ENCODE measurements around the gene UNC80. TPM values are rescaled to one million over a fixed set of nuclear protein-coding genes. Genes with fewer than 3 reads are reported as not detected.

Gene UNC80
- total RNA-seq, 1 experiment from 2014 or later = 0.48 TPM

DNA sequence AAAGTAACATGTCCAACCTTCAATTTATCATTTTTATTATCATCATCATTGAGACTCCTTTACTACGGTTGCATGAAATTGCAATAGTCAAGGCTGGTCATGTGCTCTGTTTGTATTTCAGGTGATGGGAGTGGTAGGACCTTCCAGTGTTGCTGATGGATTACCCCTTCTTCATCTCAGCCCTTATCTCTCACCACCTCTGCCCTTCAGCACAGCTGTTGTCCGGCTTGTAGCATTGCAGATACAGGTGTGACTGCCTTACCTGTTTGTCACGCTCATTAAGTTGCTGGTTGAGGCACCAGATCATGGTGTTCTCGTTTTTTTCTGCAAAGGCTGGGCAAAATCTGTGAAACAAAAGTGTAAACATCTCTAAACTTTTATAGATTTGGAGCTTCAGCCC, 199.1 kb downstream of the UNC80 start (continued):
- TF ChIP-seq, protein P1, sequence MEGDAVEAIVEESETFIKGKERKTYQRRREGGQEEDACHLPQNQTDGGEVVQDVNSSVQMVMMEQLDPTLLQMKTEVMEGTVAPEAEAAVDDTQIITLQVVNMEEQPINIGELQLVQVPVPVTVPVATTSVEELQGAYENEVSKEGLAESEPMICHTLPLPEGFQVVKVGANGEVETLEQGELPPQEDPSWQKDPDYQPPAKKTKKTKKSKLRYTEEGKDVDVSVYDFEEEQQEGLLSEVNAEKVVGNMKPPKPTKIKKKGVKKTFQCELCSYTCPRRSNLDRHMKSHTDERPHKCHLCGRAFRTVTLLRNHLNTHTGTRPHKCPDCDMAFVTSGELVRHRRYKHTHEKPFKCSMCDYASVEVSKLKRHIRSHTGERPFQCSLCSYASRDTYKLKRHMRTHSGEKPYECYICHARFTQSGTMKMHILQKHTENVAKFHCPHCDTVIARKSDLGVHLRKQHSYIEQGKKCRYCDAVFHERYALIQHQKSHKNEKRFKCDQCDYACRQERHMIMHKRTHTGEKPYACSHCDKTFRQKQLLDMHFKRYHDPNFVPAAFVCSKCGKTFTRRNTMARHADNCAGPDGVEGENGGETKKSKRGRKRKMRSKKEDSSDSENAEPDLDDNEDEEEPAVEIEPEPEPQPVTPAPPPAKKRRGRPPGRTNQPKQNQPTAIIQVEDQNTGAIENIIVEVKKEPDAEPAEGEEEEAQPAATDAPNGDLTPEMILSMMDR (IDR thresholded peaks at IDR 0.05) = no peak
- TF ChIP-seq ZNF671 (CRISPR knock-in tag; IDR thresholded peaks at IDR 0.05) = no peak

DNA sequence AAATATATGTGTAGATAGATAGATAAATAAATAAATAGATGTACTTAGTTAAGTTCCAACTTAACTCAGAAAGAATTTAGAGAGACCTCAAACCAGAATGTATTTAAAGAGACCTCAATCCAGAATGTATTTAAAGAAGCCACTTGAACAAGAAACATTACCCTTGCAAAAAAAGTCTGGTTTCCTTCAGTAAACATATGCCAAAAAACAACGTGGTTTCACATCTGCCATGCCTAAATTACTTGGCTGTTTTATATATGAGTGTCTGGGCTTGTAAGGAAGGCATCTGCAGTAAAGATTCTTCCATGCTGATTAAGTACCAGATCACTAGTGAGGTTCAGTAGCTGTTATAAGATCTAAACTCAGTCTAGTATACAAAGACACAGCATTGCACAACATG, 201.7 kb downstream of the UNC80 start:
- no peak for ATAC-seq
- no peak overlapping the region for H3K4me3 Mint-ChIP-seq
- no peaks in the 10 kb centered on the region for H3K36me3 Mint-ChIP-seq
- ChIA-PET POLR2A (no interaction called here), CTCF (interaction anchor here (3.5 kb wide), 1 partner anchor 12 kb away, joined by 17 read pairs; no protein-coding TSS in a partner anchor)
- H3K27me3 Mint-ChIP-seq (ENCODE audit: low read depth) = 0 out of 2 replicates have a peak, but pooled peaks cover 4% of the 10 kb centered on the region
- DNase-seq (ENCODE audit: low spot score) = no peak
- TF ChIP-seq, protein P2, sequence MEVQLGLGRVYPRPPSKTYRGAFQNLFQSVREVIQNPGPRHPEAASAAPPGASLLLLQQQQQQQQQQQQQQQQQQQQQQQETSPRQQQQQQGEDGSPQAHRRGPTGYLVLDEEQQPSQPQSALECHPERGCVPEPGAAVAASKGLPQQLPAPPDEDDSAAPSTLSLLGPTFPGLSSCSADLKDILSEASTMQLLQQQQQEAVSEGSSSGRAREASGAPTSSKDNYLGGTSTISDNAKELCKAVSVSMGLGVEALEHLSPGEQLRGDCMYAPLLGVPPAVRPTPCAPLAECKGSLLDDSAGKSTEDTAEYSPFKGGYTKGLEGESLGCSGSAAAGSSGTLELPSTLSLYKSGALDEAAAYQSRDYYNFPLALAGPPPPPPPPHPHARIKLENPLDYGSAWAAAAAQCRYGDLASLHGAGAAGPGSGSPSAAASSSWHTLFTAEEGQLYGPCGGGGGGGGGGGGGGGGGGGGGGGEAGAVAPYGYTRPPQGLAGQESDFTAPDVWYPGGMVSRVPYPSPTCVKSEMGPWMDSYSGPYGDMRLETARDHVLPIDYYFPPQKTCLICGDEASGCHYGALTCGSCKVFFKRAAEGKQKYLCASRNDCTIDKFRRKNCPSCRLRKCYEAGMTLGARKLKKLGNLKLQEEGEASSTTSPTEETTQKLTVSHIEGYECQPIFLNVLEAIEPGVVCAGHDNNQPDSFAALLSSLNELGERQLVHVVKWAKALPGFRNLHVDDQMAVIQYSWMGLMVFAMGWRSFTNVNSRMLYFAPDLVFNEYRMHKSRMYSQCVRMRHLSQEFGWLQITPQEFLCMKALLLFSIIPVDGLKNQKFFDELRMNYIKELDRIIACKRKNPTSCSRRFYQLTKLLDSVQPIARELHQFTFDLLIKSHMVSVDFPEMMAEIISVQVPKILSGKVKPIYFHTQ (CRISPR knock-in tag; IDR thresholded peaks at IDR 0.05) = no peak
- no peak for TF ChIP-seq RELA (CRISPR knock-in tag; IDR thresholded peaks at IDR 0.05; ENCODE audit: borderline replicate concordance)
- H3K9me3 Mint-ChIP-seq = no peaks in the 10 kb centered on the region
- H3K27ac Mint-ChIP-seq = no peak overlapping the region
- no peaks in the 10 kb centered on the region for H3K4me1 Mint-ChIP-seq

DNA sequence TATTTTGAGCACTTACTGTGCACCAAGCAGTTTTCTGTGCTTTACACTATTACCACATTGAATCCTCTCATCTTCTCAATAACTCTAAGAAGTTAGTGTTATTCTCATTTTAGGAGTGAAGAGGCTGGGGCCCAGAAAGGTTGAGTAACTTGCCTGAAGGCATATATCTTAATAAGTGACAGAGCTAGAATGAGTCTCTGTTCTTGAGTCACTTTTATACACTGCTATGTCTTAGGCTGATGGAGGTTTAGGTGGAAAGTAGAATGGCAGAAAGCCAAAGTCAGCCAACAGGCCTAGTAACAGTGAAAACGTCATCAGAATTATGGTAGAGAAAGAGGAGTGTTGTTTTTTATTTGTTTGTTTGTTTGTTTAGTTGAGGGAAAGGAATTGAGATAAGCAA, 202.9 kb downstream of the UNC80 start:
- H3K9me3 Mint-ChIP-seq = no peaks in the 10 kb centered on the region
- no peaks in the 10 kb centered on the region for H3K36me3 Mint-ChIP-seq
- no peak overlapping the region for H3K4me3 Mint-ChIP-seq
- ATAC-seq = no peak
- H3K27me3 Mint-ChIP-seq (ENCODE audit: low read depth) = 0 out of 2 replicates have a peak, but pooled peaks cover 4% of the 10 kb centered on the region
- CTCF ChIA-PET = interaction anchor here (0.6 to 2.7 kb wide), 3 partner anchors 14 to 224 kb away, joined by 3 to 13 read pairs (median 3); no protein-coding TSS in a partner anchor
- no peak for DNase-seq (ENCODE audit: low spot score)
- no peak overlapping the region for H3K27ac Mint-ChIP-seq
- POLR2A ChIA-PET = no interaction called here
- no peaks in the 10 kb centered on the region for H3K4me1 Mint-ChIP-seq
- TF ChIP-seq TCF7 (CRISPR knock-in tag; IDR thresholded peaks at IDR 0.05; ENCODE audit: low read depth) (no peak), RORB (CRISPR knock-in tag; IDR thresholded peaks at IDR 0.05) (no peak), ZNF317 (CRISPR knock-in tag; IDR thresholded peaks at IDR 0.05; ENCODE audit: borderline replicate concordance, low read depth) (no peak), KAT7 (CRISPR knock-in tag; IDR thresholded peaks at IDR 0.05; ENCODE audit: borderline replicate concordance) (no peak), ETV6 (CRISPR knock-in tag; IDR thresholded peaks at IDR 0.05) (no peak), NR2C2 (CRISPR knock-in tag; IDR thresholded peaks at IDR 0.05) (no peak), GTF2I (CRISPR knock-in tag; conservative IDR thresholded peaks at IDR 0.05) (no peak), TP53 (CRISPR knock-in tag; IDR thresholded peaks at IDR 0.05) (no peak)
- TF ChIP-seq, protein P3, sequence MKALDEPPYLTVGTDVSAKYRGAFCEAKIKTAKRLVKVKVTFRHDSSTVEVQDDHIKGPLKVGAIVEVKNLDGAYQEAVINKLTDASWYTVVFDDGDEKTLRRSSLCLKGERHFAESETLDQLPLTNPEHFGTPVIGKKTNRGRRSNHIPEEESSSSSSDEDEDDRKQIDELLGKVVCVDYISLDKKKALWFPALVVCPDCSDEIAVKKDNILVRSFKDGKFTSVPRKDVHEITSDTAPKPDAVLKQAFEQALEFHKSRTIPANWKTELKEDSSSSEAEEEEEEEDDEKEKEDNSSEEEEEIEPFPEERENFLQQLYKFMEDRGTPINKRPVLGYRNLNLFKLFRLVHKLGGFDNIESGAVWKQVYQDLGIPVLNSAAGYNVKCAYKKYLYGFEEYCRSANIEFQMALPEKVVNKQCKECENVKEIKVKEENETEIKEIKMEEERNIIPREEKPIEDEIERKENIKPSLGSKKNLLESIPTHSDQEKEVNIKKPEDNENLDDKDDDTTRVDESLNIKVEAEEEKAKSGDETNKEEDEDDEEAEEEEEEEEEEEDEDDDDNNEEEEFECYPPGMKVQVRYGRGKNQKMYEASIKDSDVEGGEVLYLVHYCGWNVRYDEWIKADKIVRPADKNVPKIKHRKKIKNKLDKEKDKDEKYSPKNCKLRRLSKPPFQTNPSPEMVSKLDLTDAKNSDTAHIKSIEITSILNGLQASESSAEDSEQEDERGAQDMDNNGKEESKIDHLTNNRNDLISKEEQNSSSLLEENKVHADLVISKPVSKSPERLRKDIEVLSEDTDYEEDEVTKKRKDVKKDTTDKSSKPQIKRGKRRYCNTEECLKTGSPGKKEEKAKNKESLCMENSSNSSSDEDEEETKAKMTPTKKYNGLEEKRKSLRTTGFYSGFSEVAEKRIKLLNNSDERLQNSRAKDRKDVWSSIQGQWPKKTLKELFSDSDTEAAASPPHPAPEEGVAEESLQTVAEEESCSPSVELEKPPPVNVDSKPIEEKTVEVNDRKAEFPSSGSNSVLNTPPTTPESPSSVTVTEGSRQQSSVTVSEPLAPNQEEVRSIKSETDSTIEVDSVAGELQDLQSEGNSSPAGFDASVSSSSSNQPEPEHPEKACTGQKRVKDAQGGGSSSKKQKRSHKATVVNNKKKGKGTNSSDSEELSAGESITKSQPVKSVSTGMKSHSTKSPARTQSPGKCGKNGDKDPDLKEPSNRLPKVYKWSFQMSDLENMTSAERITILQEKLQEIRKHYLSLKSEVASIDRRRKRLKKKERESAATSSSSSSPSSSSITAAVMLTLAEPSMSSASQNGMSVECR (CRISPR knock-in tag; IDR thresholded peaks at IDR 0.05; ENCODE audit: borderline replicate concordance) = no peak
- TF ChIP-seq, protein P4, sequence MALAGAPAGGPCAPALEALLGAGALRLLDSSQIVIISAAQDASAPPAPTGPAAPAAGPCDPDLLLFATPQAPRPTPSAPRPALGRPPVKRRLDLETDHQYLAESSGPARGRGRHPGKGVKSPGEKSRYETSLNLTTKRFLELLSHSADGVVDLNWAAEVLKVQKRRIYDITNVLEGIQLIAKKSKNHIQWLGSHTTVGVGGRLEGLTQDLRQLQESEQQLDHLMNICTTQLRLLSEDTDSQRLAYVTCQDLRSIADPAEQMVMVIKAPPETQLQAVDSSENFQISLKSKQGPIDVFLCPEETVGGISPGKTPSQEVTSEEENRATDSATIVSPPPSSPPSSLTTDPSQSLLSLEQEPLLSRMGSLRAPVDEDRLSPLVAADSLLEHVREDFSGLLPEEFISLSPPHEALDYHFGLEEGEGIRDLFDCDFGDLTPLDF (CRISPR knock-in tag; IDR thresholded peaks at IDR 0.05) = no peak
- TF ChIP-seq, protein P5, sequence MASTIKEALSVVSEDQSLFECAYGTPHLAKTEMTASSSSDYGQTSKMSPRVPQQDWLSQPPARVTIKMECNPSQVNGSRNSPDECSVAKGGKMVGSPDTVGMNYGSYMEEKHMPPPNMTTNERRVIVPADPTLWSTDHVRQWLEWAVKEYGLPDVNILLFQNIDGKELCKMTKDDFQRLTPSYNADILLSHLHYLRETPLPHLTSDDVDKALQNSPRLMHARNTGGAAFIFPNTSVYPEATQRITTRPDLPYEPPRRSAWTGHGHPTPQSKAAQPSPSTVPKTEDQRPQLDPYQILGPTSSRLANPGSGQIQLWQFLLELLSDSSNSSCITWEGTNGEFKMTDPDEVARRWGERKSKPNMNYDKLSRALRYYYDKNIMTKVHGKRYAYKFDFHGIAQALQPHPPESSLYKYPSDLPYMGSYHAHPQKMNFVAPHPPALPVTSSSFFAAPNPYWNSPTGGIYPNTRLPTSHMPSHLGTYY (CRISPR knock-in tag; IDR thresholded peaks at IDR 0.05) = no peak
- TF ChIP-seq, protein P6, sequence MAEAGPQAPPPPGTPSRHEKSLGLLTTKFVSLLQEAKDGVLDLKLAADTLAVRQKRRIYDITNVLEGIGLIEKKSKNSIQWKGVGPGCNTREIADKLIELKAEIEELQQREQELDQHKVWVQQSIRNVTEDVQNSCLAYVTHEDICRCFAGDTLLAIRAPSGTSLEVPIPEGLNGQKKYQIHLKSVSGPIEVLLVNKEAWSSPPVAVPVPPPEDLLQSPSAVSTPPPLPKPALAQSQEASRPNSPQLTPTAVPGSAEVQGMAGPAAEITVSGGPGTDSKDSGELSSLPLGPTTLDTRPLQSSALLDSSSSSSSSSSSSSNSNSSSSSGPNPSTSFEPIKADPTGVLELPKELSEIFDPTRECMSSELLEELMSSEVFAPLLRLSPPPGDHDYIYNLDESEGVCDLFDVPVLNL (CRISPR knock-in tag; IDR thresholded peaks at IDR 0.05; ENCODE audit: borderline replicate concordance, low read depth) = no peak

Measured in WTC11 (cell line).